Uterus (tissue), 2 donors: ENCODE data around the gene TMEM132C.

Source experiments
- CTCF ChIP-seq, 4 experiments: fragments of 200-600 bp in 2 of 4; fragments of 450-650 bp in 2 of 4; sonication (generic) in 2 of 4; IDR thresholded peaks; one replicate each; pipeline ENCODE4 v1.5.1; 2016 to 2019; ENCODE audit warnings: antibody characterized with exemption in 4 of 4, mild to moderate bottlenecking in 2 of 4, moderate library complexity in 1 of 4
- POLR2A ChIP-seq, 2 donors: fragments of 450-650 bp; IDR thresholded peaks; one replicate each; pipeline ENCODE4 v1.6.1; 2016; ENCODE audit warnings: antibody characterized with exemption in 2 of 2, mild to moderate bottlenecking in 1 of 2, moderate library complexity in 1 of 2

- TF ChIP-seq CTCF (IDR thresholded peaks at IDR 0.05), result no peak
- no peak for TF ChIP-seq POLR2A (IDR thresholded peaks at IDR 0.05)
Observed at GRCh38 chr12:128592220-128592744, 325.3 kb downstream of the TMEM132C start.
